ENCODE data around the gene PLEKHH3. TPM values are rescaled to one million over a fixed set of nuclear protein-coding genes. Genes with fewer than 3 reads are reported as not detected.

The PLEKHH3 gene
- total RNA-seq, 1 experiment from 2014 or later: 21.4 TPM

DNA sequence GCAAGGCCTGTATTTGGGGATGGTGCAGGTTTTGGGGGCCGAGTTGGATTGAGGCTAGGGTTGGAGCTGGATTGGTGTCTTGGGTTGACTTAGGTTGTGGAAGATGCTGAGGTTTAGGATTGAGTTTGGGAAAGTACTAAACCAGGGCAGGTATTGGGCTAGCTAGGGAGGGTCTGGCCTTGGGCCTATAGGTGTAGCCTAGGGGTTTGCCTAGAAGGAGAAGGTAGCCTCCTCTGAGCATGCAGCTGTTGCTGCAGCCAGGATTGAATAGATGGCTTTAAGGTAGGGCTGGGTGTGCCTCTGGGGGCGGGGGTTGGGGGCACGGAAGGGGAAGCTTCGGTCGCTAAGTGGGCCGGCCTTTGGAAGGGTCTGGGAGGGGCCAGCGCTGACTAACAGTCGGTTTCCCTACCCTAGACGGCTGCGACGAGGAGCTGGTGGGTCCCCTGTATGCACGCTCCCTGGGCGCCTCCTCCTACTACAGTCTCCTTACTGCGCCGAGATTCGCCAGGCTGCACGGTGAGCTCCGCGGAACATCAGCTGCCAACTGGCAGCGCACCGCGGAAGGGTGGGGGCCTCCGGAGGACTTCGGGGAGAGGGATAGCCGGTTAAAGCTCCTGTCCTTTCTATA lies 6.7 kb upstream of the PLEKHH3 start:
- Histone ChIP-seq H3T11ph (ENCODE audit: low read length) (no peak overlapping the region), H3K4me2 (ENCODE audit: insufficient read depth, insufficient read length, low read length) (peak overlapping the region; percentile 68), H4K91ac (ENCODE audit: insufficient read length, low read depth, low read length) (no peak overlapping the region), H2BK15ac (ENCODE audit: low read depth, low read length) (no peak overlapping the region), H3K27ac (ENCODE audit: insufficient read length, low read depth, low read length) (no peak overlapping the region), H2BK120ac (ENCODE audit: low read depth, low read length, poor library complexity, severe bottlenecking) (no peak overlapping the region), H2AK5ac (ENCODE audit: insufficient read length, low read length) (no peak overlapping the region), H3K56ac (ENCODE audit: insufficient read length, low read depth, low read length) (no peak overlapping the region), H2AFZ (ENCODE audit: low read length) (no peak overlapping the region), H3K9ac (ENCODE audit: extremely low read depth, insufficient read length, low read length) (no peak overlapping the region), H3K79me1 (ENCODE audit: insufficient read depth, low read depth, low read length, poor library complexity, severe bottlenecking) (no peaks in the 10 kb centered on the region), H3K23ac (ENCODE audit: insufficient read length, low read depth, low read length) (no peak overlapping the region), H2BK12ac (ENCODE audit: insufficient read length, low read depth, low read length) (no peak overlapping the region), H3K4me1 (ENCODE audit: insufficient read depth, low read length) (peaks cover 3% of the 10 kb centered on the region; the same call in 1 of the 2 replicates), H3K27me3 (ENCODE audit: insufficient read depth, low read length) (no peaks in the 10 kb centered on the region; the same call in 1 of the 2 replicates), H3K23me2 (ENCODE audit: insufficient read length, low read depth, low read length, poor library complexity, severe bottlenecking) (peaks cover 15% of the 10 kb centered on the region), H4K8ac (replicated peaks; ENCODE audit: insufficient read length, low read depth, low read length) (no peak overlapping the region), H3K14ac (ENCODE audit: insufficient read depth, low read length) (no peak overlapping the region), H3K9me3 (ENCODE audit: control insufficient read depth, low read depth, low read length) (no peaks in the 10 kb centered on the region), H3K18ac (ENCODE audit: insufficient read length, low read depth, low read length) (no peak overlapping the region), H3K79me2 (ENCODE audit: insufficient read depth, low read length) (no peaks in the 10 kb centered on the region), H4K20me1 (ENCODE audit: control insufficient read depth, insufficient read depth, insufficient read length) (no peaks in the 10 kb centered on the region), H2BK20ac (ENCODE audit: low read depth, low read length, poor library complexity, severe bottlenecking) (no peak overlapping the region), H4K5ac (ENCODE audit: insufficient read length, low read depth, low read length) (no peak overlapping the region), H3K4ac (ENCODE audit: low read depth, low read length) (no peak overlapping the region), H2BK5ac (ENCODE audit: insufficient read length, low read length) (no peak overlapping the region)
- TF ChIP-seq, protein P1, sequence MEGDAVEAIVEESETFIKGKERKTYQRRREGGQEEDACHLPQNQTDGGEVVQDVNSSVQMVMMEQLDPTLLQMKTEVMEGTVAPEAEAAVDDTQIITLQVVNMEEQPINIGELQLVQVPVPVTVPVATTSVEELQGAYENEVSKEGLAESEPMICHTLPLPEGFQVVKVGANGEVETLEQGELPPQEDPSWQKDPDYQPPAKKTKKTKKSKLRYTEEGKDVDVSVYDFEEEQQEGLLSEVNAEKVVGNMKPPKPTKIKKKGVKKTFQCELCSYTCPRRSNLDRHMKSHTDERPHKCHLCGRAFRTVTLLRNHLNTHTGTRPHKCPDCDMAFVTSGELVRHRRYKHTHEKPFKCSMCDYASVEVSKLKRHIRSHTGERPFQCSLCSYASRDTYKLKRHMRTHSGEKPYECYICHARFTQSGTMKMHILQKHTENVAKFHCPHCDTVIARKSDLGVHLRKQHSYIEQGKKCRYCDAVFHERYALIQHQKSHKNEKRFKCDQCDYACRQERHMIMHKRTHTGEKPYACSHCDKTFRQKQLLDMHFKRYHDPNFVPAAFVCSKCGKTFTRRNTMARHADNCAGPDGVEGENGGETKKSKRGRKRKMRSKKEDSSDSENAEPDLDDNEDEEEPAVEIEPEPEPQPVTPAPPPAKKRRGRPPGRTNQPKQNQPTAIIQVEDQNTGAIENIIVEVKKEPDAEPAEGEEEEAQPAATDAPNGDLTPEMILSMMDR (conservative IDR thresholded peaks at IDR 0.05): no peak
- WGBS (ENCODE audit: extremely low coverage, insufficient read length, low lambda C conversion rate): no CpG with 5 or more reads among the region's 25 CpGs
- peak; percentile 71 for DNase-seq
- Mint-ChIP-seq H3K4me3 (peak overlapping the region; percentile 73 to 85), H3K9me3 (no peaks in the 10 kb centered on the region; a peak in 2 of 5 replicates), H3K4me1 (peaks cover 29 to 48% of the 10 kb centered on the region in 2 experiments), H3K36me3 (ENCODE audit: insufficient read depth in 1 of 3, low read depth in 3 of 3) (peaks cover 15 to 28% (median 16%) of the 10 kb centered on the region in 3 experiments), H3K27ac (peak overlapping the region in 1 of 3 experiments; percentile 14; a peak in 1 of 7 replicates), H3K27me3 (ENCODE audit: low read depth) (peaks cover 46% of the 10 kb centered on the region)
